Right kidney (tissue), 1 donor: Measurements from ENCODE around the gene SKAP2.

ENCODE experiments used
- DNase-seq: peaks from one replicate; pipeline ENCODE4 v3.0.0-alpha.2; 2016

SKAP2 gene

DNA sequence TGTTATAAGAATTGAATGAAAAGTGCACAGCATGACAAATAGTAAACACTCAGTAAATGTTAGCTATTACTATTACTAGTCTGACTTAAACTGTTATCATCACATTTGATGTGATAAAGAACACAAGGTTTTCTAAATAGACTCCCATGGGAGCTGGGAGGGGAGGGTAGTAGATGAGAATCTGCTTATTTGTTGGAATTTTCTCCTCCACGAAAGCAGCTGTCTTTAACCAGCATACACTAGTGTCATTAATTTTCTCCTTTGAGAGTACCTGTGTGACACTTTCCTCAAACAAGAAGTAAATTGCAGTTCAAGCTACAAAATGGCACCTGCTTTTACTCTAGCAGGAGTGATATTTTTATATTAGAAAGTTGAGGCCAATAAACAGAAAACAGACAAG is 200.1 kb downstream of the SKAP2 start:
- no peak for DNase-seq

DNA sequence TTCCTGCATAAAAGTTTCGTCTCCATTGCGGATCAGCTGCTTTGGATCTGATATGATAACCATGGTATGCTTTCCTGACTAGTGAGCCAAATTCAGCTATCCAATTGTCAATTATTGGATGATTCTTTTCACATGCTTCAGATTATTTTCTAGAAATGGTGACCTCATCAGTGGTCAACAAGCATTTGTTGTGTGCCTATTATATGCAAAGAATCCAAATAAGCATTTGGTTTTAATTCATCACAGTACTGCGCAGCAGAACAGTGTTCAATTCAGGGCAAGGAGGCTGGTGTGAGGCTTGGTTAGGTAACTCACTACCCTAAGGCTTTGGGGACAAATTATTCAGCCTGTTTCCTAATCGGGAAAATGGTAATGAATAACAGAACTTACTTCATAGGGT is 200.5 kb downstream of the SKAP2 start:
- no peak for DNase-seq

DNA sequence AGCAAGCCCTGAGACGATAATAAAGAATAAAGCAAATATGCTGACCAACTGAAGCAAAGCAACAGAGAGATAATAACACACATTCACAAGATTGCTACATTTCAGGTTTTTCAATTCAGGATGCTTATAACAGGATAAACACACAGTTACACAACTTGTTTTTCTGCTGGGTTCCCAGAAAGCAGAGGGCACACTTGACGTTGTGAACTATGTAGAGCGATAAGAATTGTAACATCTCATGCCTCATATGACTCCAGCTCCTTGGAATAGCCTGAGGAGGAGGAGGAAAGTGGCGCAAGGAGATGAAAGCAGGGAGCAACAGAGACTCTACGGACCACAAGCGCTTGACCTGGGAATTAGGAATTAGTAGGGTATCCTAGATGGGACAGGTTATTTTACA is 201.7 kb downstream of the SKAP2 start:
- no peak for DNase-seq

DNA sequence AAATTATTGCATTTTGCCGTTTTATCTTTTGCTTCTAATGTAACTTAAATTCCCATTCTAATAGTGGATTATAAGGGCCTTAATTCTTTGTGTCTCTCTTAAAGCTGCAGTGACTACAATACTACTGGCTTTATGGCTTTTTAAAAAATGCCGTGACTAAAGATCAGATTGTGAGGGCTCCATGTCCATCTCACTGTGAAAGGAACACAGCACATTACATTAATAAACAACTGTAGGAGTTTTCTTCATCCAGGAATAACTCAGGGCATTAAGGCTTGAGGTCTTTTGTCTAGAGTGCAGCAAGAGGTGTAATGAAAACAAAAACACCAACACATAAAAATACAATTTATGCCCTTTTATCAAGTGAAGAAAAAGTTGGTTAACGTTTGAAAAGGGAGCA is 205.3 kb downstream of the SKAP2 start:
- no peak for DNase-seq

DNA sequence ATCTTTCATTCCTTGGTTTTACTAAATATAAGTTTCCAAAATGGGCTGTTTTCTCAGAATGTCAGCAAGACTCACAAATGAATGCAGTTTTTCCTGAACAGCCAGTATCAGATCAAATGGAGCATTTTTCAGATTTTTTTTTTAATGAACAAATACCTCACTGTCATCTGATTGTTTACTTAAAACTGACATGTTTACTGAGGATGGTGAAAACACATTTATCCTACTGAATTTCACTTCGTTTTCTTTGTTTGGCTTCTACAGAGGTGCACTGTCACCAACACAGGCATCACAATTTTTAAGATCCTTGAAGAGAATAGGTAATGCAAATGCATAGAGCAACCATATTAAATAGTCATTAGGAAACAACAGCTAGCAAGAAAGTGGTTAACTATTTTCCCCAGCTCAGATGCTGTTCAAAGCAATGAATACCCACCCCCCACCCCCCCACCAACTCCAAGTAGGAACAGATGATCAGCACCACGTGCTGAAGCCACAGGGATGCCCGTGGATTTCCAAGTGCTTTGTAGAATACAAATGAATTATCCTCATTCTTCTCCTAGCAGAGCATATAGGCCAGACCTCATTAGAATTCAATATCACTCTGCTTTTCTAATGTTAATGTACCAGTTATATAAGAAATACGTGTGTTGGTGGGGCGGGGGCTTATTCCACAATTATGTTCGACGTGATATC is 205.9 kb downstream of the SKAP2 start:
- no peak for DNase-seq

DNA sequence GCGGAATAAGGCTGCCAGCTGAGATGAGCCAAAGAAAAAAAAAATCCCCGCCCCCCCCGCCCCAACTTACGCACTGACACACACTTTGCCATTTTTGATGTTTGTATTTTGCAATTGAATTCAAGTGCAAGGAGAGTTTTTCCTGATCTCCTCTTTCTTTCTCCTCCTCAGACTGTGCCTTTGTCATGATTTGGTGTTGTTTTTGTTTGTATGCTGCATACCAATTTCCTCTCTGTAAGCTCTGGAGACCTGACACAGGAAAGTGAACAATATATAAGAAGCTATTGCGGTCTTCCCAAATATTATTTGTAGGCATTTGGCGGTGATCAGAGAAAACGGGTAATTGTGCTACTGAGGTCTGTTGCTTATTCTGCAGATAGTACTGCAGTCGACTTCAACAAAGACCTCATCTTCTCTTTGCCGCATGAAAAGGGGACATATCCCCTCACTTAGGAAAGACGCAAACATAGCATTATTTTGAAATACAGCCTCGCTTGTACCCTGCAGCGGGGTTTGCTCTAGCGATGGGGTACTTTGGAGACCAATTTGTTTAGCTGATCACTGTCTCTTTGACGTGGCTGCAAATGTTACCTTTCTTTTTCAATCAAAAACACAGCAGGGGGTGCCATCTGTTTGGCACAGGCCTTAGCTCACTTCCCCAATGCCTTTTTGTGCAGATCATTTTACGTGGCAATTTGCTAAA is 206.6 kb downstream of the SKAP2 start:
- peak; percentile 29 for DNase-seq

DNA sequence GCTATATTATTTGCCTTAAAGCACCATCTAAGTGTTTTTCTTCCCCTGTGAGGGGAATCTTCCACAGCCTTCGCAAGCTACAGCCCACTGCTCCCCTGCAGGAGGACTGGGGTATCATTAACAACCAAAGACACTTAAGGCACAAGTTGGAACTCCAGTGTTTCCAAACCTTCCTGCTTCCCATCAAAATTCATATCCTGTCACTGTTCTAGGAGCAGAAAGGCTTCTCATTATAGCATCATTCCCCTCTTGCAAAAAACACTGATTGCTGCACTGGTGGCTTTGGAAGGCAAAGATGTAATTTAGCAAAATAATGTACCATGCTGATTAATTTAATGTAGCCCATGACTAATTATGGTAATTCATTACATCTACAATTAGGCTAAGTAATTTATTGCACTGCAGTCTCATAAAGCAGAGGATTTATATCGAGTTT is 207.2 kb downstream of the SKAP2 start:
- no peak for DNase-seq

DNA sequence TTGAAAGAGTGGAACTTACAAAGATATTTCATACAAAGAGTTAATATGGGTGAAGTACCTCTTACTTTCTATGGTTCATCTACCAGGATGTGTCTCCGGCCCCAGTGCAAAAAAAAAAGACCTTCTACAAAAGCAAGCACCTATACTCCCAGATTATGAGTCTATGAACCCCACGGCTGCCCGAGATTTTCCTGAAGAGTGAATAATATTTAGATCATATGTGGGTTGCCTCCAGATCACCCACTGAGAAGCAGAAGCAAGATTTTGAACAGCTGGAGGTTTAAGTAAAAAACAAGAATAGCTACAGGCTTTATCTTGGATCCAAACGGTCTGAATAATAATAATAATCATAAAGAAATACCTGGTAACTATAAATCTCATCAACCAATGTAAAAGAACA is 207.7 kb downstream of the SKAP2 start:
- no peak for DNase-seq

DNA sequence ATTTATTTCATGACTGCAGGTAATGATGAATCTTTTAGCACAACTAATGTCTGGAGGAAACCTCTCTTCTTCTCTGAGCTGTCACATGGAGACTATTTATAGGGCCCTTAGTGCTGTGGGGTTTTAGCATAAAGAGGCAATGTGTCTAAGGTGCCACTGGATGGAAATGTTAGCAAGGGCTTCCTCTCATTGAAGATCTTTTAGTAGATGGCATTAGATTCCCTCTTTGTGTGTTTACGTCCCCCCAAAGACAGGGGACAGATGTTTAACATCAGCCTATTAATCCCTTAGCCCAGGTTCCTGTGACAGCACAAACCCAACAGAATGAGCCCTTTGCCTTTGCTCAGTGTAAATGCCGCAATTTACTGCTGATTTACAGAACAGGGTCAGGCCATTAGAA is 208.6 kb downstream of the SKAP2 start:
- no peak for DNase-seq

DNA sequence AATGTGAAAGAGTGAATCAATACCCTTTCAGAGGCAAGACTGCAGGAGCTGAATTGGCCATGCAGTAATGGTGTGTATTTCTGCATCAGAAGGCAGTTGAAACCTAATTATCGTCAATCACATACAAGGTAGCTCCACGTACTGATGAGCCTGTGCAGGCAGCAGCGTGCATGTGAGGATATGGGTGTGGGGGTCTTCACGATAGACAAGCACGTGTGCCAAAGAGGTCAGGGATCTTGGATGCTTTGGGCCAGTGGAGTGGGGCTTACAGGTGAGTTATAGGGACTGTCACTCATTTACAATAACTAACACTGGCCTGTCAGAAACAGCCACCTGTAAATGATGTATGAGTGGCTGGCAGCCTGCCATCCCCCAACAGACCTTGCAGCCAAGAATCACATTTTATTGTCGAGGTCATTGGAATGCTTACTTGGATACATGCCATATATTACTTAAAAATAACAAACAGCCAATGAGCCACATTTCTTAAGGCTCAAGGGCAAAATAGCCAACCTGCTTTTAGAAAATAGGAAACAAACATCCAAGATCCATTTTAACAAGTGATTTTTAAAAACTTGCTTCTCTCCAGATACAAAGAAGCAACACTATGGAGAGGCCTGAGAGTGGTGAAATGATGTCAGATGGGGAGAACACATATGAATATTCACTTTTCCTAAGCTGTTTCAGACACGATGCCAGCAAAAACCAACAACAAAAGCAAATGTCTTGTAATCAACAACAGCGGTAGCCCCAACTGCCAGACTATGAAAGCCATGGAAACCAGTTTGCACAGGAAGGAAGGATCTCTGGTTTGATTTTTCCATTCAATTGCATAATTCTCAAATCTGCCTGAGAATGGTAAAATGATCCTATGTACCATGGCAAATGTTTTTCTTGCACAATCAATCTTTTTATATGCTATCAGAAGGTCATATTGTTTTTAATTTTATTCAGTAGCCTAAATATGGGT is 210.7 kb downstream of the SKAP2 start:
- DNase-seq, result peak; percentile 53

DNA sequence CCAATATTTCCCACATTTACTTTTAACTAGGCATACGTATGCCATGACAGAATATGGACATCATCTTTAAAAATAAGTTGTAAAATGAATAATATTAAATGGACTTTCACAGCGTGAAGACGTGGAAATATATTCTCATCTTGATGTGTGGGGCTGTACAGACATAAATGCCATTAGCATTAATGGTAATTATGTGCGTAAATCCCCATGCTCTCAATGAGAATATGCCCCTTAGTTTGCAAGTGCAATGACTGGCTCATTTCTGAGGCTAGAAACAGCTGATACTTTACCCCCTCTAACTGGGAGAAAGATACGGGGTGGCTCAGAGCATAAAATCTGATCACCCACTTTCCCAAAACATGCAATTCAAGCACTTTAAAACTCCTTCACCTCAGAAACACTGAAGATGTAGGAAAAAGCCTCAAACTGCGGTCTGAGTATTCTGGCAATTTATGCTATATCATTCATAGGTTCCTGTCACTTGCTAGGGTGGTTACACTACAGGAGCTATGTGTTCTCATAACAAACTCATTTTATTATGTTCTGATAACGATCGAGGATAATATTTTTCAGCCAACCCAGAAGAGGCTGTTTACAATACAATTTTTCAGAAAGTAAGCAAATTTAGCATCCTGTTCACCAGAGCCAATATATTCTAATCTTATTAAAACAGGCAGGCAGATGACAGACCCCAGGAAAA is 211.8 kb downstream of the SKAP2 start:
- DNase-seq, result no peak

DNA sequence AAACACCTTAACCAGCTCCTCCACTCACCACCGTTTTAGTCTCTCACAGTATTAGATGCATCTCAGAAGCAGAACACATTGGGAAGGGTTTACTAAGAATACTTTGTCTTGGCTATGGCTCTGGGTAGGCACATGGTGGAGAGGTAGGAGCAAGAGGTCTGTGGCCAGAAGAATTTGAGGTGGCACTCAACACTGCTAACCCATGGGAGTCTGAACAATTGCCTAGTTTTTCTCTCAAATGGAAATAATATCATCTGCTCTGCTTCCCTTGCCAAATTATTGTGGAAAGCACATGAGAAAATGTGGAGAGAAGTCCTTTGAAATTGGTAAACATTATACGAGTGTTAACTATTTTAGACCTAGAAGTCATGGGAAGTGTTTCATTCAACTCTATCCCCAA is 214.3 kb downstream of the SKAP2 start:
- no peak for DNase-seq

DNA sequence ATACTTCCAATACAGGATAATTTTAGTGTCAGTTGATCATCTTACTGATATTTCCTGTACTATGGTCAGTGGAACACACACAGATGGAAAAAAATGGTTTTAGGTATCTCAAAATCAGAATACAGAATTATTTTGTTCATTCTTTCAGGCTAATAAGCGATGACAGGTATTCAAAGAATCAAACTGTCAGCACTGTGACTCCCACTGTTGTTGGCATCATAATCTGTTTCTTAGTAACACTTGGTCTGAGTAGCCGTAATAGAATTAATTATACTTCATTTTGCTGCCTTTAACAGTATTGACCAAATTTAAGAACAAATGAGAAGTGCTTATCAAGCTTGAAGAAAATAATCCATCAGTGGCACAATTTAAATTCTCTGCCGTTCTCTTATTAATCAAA is 215.0 kb downstream of the SKAP2 start:
- no peak for DNase-seq

DNA sequence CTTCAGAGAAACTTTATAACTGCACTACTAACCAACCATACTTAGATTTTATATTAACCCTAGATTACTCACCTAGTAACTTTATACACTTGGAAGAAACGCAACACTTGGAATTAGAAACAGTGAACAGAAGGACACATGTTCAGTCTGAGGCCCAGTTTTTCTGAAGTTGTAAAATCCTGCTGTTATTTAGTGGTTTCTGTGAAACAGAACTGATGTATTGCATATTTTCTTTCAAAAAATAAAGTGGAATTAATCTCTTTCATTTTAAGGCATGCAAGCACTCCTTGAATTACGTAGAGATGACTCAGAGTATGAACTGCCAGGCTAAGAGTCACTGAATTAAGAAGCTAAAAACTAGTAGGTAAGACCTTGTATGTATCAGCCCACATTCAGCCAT is 215.8 kb downstream of the SKAP2 start:
- no peak for DNase-seq

DNA sequence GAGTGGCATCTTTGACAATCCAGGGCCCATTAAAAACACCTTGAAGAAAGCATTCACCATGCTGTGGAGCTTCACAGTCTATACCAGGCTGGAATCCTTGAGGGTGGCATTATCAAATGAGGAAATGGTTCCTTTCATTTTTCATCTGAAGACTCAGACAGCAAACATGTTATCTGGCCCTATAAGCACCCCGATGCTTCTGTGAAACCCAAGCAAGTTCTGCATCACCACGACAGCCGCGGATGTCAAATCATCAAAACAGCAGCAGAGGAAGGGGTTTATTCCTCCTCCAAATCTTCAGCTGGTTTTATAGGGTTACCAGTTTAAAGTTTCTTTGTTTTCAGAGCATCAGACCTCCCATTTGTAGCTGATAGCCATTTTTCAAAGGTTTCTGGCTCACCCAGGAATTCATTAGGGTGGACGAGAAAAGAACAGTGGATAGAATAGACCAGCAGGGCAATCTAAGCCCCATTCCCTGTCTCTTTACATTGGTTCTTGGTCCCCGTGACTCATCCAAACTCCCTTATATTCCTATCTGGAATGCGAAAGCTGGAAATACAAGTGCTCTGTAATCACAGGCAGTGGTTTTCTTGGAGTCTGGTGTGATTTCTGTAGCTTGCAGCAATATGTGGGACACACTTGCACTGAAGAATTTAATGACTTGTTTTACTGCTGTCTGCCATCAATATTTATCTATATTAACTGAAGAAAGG is 217.9 kb downstream of the SKAP2 start:
- no peak for DNase-seq

DNA sequence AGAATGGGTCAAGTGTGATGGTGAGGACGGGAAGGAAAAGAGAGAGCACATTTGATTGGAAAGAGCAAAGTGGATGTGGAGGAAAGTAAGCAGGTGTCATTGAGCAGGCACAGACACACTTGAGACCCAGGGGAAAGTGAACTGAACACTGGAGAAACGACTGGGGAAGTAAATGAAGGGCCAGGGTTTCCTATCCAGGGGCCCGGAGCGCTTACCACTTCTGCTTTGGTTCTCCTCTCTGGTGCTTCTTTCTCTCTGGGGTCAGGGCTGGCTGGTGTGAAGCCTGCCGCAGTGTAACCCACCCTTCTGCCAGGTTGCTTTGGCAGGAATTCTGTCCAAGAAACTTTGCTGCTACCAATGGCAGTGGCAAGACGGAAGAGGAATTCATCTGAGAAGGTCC is 219.3 kb downstream of the SKAP2 start:
- no peak for DNase-seq

DNA sequence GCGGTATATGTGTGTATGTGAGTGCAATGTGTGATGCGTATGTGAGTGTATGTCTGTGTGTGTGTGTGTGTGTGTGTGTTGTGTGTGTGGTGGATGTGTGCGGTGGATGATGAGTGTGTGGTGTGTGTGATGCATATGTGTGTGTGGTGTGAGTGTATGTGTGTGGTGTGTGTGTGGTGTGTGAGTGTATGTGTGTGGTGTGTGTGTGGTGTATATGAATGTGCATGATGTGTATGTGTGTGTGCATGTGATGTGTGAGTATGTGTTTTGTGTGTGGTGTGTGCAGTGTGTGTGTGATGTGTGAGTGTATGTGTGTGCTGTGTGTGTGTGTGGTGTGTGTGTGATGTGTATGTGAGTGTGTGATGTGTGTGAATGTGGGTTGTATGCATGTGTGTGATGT is 222.0 kb downstream of the SKAP2 start:
- no peak for DNase-seq

DNA sequence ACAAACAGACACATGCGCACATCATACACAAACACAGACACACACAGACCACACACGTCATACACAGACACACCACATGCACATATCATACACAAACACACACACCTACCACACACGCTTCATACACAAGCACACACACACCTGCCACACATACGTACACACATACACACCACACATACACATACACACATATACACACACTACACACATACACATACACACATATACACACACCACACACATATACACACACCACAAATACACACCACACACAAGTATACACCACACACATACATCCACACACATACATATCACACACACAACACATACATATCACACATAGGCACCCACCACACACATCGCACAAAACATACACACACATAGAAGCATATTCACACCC is 224.7 kb downstream of the SKAP2 start:
- no peak for DNase-seq

DNA sequence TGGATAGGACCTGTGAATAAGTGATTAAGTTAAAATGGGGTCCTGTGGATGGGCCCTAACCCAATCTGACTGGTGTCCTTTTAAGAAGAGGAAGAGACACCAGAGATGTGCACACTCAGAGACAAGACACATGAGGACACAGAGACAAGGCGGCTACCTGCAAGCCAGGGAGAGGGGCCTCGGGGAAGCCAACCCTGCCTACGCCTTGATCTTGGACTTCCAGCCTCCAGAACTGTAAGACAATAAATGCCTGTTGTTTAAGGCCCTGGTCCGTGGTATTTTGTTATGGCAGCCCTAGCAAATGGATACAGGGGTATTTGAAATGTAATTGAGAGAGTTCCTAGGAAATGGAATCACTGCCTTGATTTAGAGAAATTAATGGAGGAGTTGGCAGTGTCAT is 225.3 kb downstream of the SKAP2 start:
- no peak for DNase-seq

DNA sequence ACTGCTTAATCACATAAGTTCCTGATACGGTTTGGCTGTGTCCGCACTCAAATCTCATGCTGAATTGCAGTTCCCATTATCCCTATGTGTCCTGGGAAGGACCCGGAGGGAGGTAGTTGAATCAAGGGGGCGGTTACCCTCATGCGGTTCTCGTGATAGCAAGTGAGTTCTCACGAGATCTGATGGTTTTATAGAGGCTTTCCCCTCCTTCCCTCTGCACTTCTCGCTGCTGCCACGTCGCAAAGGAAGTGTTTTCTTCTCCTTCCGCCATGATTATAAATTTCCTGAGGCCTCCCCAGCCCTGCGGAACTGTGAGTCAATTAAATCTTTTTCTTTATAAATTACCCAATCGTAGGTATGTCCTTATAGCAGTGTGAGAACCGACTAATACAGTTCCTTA is 226.2 kb downstream of the SKAP2 start:
- no peak for DNase-seq

DNA sequence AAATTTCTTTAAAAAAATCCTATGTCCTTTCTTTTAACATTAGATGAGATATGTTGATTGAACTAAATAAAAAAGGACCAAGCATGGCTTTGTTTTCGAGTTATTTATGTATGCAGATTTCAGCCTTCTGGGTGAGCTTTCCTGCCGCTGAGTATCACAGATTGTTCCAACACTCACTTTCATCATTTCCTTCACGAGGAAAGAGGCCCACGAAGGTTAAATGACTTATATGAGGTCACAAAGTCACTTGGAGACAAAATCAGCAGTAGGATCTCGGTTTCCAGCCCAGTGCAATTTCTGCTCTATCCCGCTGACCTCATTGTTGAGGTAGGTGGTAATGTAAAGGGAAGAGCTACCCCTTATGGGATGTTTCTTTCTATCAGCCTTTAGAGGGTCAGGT is 226.8 kb downstream of the SKAP2 start:
- no peak for DNase-seq

DNA sequence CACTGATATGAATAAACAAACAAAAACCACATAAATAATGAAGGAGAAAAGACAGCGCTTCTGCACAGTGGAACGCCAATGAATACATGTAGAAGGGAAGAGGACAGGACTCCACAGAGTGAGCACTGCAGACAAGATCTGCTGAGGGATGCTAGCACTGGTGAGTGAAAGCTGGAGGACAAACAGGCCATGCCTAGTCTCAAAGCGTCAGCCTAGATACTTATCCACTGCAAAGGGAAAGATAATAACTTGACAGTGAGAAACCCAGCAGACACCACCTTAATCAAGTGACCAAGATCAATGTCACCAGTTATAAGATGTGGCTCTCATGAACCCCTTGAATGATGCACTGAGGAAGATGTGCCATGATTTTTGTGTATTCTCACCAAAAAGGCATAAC is 227.6 kb downstream of the SKAP2 start:
- no peak for DNase-seq
